ENCODE data around the gene STX16.

STX16 gene

GRCh38 chr20:58650776-58651558 lies at the start of gene STX16:
TSS of gene STX16 (plus strand) at chr20:58651283. CDS start at chr20:58652007, 724 bp downstream.
- peak; percentile 37; the same call in 1 of the 2 replicates for TF ChIP-seq TEAD4 (IDR thresholded peaks at IDR 0.05)
- no peak; the same call in 1 of the 2 replicates for TF ChIP-seq CEBPB (IDR thresholded peaks at IDR 0.05)
- peak; percentile 81 for TF ChIP-seq USF1 (IDR thresholded peaks at IDR 0.05)
- TF ChIP-seq FOXM1 (IDR thresholded peaks at IDR 0.05; ENCODE audit: borderline replicate concordance, low read depth), result no peak
- TF ChIP-seq NFIC (IDR thresholded peaks at IDR 0.05), result peak; percentile 19; the same call in 1 of the 2 replicates
- TF ChIP-seq EGR1 (IDR thresholded peaks at IDR 0.05), result peak; percentile 19; the same call in 1 of the 2 replicates
- peak; percentile 92 for TF ChIP-seq MAX (IDR thresholded peaks at IDR 0.05)
- peak; percentile 51; the same call in 1 of the 2 replicates for TF ChIP-seq ZBTB7A (IDR thresholded peaks at IDR 0.05; ENCODE audit: low read depth)
- peak; percentile 78 for TF ChIP-seq YY1 (IDR thresholded peaks at IDR 0.05; ENCODE audit: low read depth)
- TF ChIP-seq REST (IDR thresholded peaks at IDR 0.05; ENCODE audit: low read depth), result 0 out of 2 replicates have a peak, but pooled peaks have one; percentile 16
- peak; percentile 34; the same call in 1 of the 2 replicates for TF ChIP-seq RAD21 (IDR thresholded peaks at IDR 0.05; ENCODE audit: low read depth)
- TF ChIP-seq CREB1 (IDR thresholded peaks at IDR 0.05; ENCODE audit: low read depth), result 0 out of 2 replicates have a peak, but pooled peaks have one; percentile 23
- peak; percentile 90 for TF ChIP-seq TCF12 (IDR thresholded peaks at IDR 0.05; ENCODE audit: low read depth)
- TF ChIP-seq EP300 (IDR thresholded peaks at IDR 0.05; ENCODE audit: borderline replicate concordance), result peak; percentile 44; the same call in 1 of the 2 replicates
- TF ChIP-seq TAF1 (IDR thresholded peaks at IDR 0.05; ENCODE audit: low read depth), result peak; percentile 97

GRCh38 chr20:58602124-58602523 lies 49.0 kb upstream of the STX16 start:
- TF ChIP-seq RAD21 (IDR thresholded peaks at IDR 0.05; ENCODE audit: low read depth), result no peak
- no peak for TF ChIP-seq CEBPB (IDR thresholded peaks at IDR 0.05)
- TF ChIP-seq ZBTB7A (IDR thresholded peaks at IDR 0.05; ENCODE audit: low read depth), result no peak
- no peak for TF ChIP-seq REST (IDR thresholded peaks at IDR 0.05; ENCODE audit: low read depth)
- no peak for TF ChIP-seq USF1 (IDR thresholded peaks at IDR 0.05)
- TF ChIP-seq TEAD4 (IDR thresholded peaks at IDR 0.05), result no peak
- TF ChIP-seq FOXM1 (IDR thresholded peaks at IDR 0.05; ENCODE audit: borderline replicate concordance, low read depth), result no peak
- no peak for TF ChIP-seq EP300 (IDR thresholded peaks at IDR 0.05; ENCODE audit: borderline replicate concordance)
- no peak for TF ChIP-seq TAF1 (IDR thresholded peaks at IDR 0.05; ENCODE audit: low read depth)

GRCh38 chr20:58603721-58604120 lies 47.4 kb upstream of the STX16 start:
- TF ChIP-seq USF1 (IDR thresholded peaks at IDR 0.05), result no peak
- TF ChIP-seq FOXM1 (IDR thresholded peaks at IDR 0.05; ENCODE audit: borderline replicate concordance, low read depth), result no peak

- TF ChIP-seq NFIC (IDR thresholded peaks at IDR 0.05), result no peak
- TF ChIP-seq EP300 (IDR thresholded peaks at IDR 0.05; ENCODE audit: borderline replicate concordance), result no peak
- TF ChIP-seq FOXM1 (IDR thresholded peaks at IDR 0.05; ENCODE audit: borderline replicate concordance, low read depth), result no peak
- TF ChIP-seq EGR1 (IDR thresholded peaks at IDR 0.05), result no peak
- TF ChIP-seq CREB1 (IDR thresholded peaks at IDR 0.05; ENCODE audit: low read depth), result no peak
- TF ChIP-seq TCF12 (IDR thresholded peaks at IDR 0.05; ENCODE audit: low read depth), result no peak
- no peak for TF ChIP-seq ZBTB7A (IDR thresholded peaks at IDR 0.05; ENCODE audit: low read depth)
- TF ChIP-seq REST (IDR thresholded peaks at IDR 0.05; ENCODE audit: low read depth), result no peak
- TF ChIP-seq YY1 (IDR thresholded peaks at IDR 0.05; ENCODE audit: low read depth), result no peak
- no peak for TF ChIP-seq TEAD4 (IDR thresholded peaks at IDR 0.05)
- no peak for TF ChIP-seq TAF1 (IDR thresholded peaks at IDR 0.05; ENCODE audit: low read depth)
- no peak for TF ChIP-seq USF1 (IDR thresholded peaks at IDR 0.05)
- no peak for TF ChIP-seq CEBPB (IDR thresholded peaks at IDR 0.05)
- no peak for TF ChIP-seq MAX (IDR thresholded peaks at IDR 0.05)
- no peak for TF ChIP-seq RAD21 (IDR thresholded peaks at IDR 0.05; ENCODE audit: low read depth)
These were observed 46.8 kb upstream of the STX16 start for GRCh38 chr20:58604128-58604881.
